Measurements from ENCODE around the gene IMMP2L.

The IMMP2L gene

GRCh38 chr7:110960811-110961210 is 601.5 kb downstream of the IMMP2L start:
- no peak overlapping the region for H3K27ac ChIP-seq
- no peak for TF ChIP-seq CTCF (conservative IDR thresholded peaks at IDR 0.05)

- TF ChIP-seq CTCF (conservative IDR thresholded peaks at IDR 0.05): no peak
- H3K27ac ChIP-seq: no peak overlapping the region
Observed at GRCh38 chr7:110948280-110948679, 614.0 kb downstream of the IMMP2L start.

- no peak overlapping the region for H3K27ac ChIP-seq
- TF ChIP-seq CTCF (conservative IDR thresholded peaks at IDR 0.05): no peak
Observed at GRCh38 chr7:110947408-110947807, 614.9 kb downstream of the IMMP2L start.

- H3K27ac ChIP-seq: no peak overlapping the region
- no peak for TF ChIP-seq CTCF (conservative IDR thresholded peaks at IDR 0.05)
Observed at GRCh38 chr7:110944966-110945644, 617.2 kb downstream of the IMMP2L start.

GRCh38 chr7:110944448-110944847 is 617.8 kb downstream of the IMMP2L start:
- no peak for TF ChIP-seq CTCF (conservative IDR thresholded peaks at IDR 0.05)
- H3K27ac ChIP-seq: no peak overlapping the region

GRCh38 chr7:110943701-110944345 is 618.5 kb downstream of the IMMP2L start:
- no peak for TF ChIP-seq CTCF (conservative IDR thresholded peaks at IDR 0.05)
- H3K27ac ChIP-seq: no peak overlapping the region

- no peak for TF ChIP-seq CTCF (conservative IDR thresholded peaks at IDR 0.05)
- H3K27ac ChIP-seq: no peak overlapping the region
Observed at GRCh38 chr7:110941385-110941784, 620.9 kb downstream of the IMMP2L start.
